ENCODE measurements around the gene PTPRK. TPM values are rescaled to one million over a fixed set of nuclear protein-coding genes. Genes with fewer than 3 reads are reported as not detected.

The PTPRK gene
- total RNA-seq, 1 experiment from 2014 or later, result 53.8 TPM

DNA sequence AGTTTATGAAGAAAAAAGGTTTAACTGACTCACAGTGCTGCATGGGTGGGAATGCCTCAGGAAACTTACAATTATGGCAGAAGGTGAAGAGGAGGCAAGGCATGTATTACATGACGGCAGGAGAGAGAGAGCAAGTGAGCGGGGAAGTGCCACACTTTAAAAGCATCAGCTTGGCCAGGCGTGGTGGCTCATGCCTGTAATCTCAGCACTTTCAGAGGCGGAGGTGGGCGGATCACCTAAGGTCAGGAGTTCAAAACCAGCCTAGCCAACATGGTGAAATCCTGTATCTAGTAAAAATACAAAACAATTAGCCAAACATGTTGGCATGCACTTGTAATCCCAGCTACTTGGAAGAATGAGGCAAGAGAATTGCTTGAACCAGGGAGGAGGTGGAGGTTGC lies 406.2 kb downstream of the PTPRK start:
- no peaks in the 10 kb centered on the region for H3K9me2 ChIP-seq (replicated peaks; ENCODE audit: low read length)
- H3F3A ChIP-seq (ENCODE audit: low read length, unreplicated experiment), result no peaks in the 10 kb centered on the region
- TF ChIP-seq EZH2 (IDR thresholded peaks at IDR 0.05; ENCODE audit: low read length, unreplicated experiment) (no peak), CTCF (conservative IDR thresholded peaks at IDR 0.05; ENCODE audit: low read depth, low read length) (no peak), EZH2phosphoT487 (IDR thresholded peaks at IDR 0.05; ENCODE audit: borderline replicate concordance, low read length) (no peak)
- no peaks in the 10 kb centered on the region for H3K79me2 ChIP-seq (ENCODE audit: low read length)
- ATAC-seq (no peak), DNase-seq (no peak)
- H3K27me3 ChIP-seq (ENCODE audit: low read length), result no peaks in the 10 kb centered on the region
- H2AFZ ChIP-seq (ENCODE audit: low read length), result no peak overlapping the region
- no peaks in the 10 kb centered on the region for H3K9me3 ChIP-seq (ENCODE audit: low read length)
- no peak overlapping the region for H3K9ac ChIP-seq (ENCODE audit: low read length)
- no peaks in the 10 kb centered on the region for H4K20me1 ChIP-seq (ENCODE audit: low read length)
- H3K4me2 ChIP-seq (ENCODE audit: low read length), result no peak overlapping the region
- BruUV-seq (replicated peaks), result no TSS peak
- H3K36me3 ChIP-seq (ENCODE audit: low read depth, low read length), result no peaks in the 10 kb centered on the region
- H3K4me1 ChIP-seq (ENCODE audit: insufficient read depth, low read length), result no peaks in the 10 kb centered on the region
- CTCF ChIA-PET, result no interaction called here
- intact Hi-C loops (cut with micrococcal nuclease), result no loop called here
- H3K4me3 ChIP-seq (ENCODE audit: low read length), result no peak overlapping the region
- H3K27ac ChIP-seq (ENCODE audit: low read length), result no peak overlapping the region
- POLR2A ChIA-PET (ENCODE audit: unreplicated experiment), result no interaction called here

GRCh38 chr6:128112494-128112893 lies 407.9 kb downstream of the PTPRK start:
- POLR2A ChIA-PET (ENCODE audit: unreplicated experiment), result no interaction called here
- Histone ChIP-seq H3K36me3 (ENCODE audit: low read depth, low read length) (no peaks in the 10 kb centered on the region), H3K27me3 (ENCODE audit: low read length) (no peaks in the 10 kb centered on the region), H3K27ac (ENCODE audit: low read length) (no peak overlapping the region), H3K4me2 (ENCODE audit: low read length) (no peak overlapping the region), H3K9me3 (ENCODE audit: low read length) (no peaks in the 10 kb centered on the region), H3F3A (ENCODE audit: low read length, unreplicated experiment) (no peaks in the 10 kb centered on the region), H2AFZ (ENCODE audit: low read length) (no peak overlapping the region), H3K9me2 (replicated peaks; ENCODE audit: low read length) (no peaks in the 10 kb centered on the region), H4K20me1 (ENCODE audit: low read length) (no peaks in the 10 kb centered on the region), H3K9ac (ENCODE audit: low read length) (no peak overlapping the region), H3K79me2 (ENCODE audit: low read length) (no peaks in the 10 kb centered on the region), H3K4me3 (ENCODE audit: low read length) (no peak overlapping the region), H3K4me1 (ENCODE audit: insufficient read depth, low read length) (no peaks in the 10 kb centered on the region)
- DNase-seq (no peak), ATAC-seq (no peak)
- intact Hi-C loops (cut with micrococcal nuclease), result no loop called here
- TF ChIP-seq CTCF (conservative IDR thresholded peaks at IDR 0.05; ENCODE audit: low read depth, low read length), result no peak
- TF ChIP-seq EZH2 (IDR thresholded peaks at IDR 0.05; ENCODE audit: low read length, unreplicated experiment), result no peak
- TF ChIP-seq EZH2phosphoT487 (IDR thresholded peaks at IDR 0.05; ENCODE audit: borderline replicate concordance, low read length), result no peak
- CTCF ChIA-PET, result no interaction called here
- BruUV-seq (replicated peaks), result no TSS peak

DNA sequence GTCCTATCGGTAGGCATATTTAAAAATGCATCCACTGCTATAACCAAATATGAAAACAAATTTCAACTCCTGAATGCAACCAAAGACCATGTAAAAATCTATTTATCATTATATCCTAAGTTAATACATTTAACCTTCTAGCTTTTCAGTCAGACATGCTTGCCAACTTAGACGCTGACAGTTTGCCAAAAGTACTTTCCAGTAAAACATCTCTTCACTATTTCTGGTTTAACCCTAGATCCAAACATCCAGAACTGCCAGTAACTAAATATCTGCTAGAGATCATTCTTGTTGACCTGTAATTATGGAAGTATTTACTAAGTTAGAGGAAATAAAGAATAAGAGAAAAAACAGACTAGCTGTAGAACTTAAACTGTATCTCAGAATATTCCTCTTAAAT lies 409.3 kb downstream of the PTPRK start:
- H3K79me2 ChIP-seq (ENCODE audit: low read length), result no peaks in the 10 kb centered on the region
- no peak for ATAC-seq
- no peak for DNase-seq
- H3K9me2 ChIP-seq (replicated peaks; ENCODE audit: low read length), result no peaks in the 10 kb centered on the region
- BruUV-seq (replicated peaks), result no TSS peak
- no peaks in the 10 kb centered on the region for H3K4me1 ChIP-seq (ENCODE audit: insufficient read depth, low read length)
- intact Hi-C loops (cut with micrococcal nuclease), result no loop called here
- no peaks in the 10 kb centered on the region for H3K9me3 ChIP-seq (ENCODE audit: low read length)
- no peaks in the 10 kb centered on the region for H3K36me3 ChIP-seq (ENCODE audit: low read depth, low read length)
- H3K27me3 ChIP-seq (ENCODE audit: low read length), result no peaks in the 10 kb centered on the region
- H2AFZ ChIP-seq (ENCODE audit: low read length), result no peak overlapping the region
- no peak overlapping the region for H3K4me2 ChIP-seq (ENCODE audit: low read length)
- H3K4me3 ChIP-seq (ENCODE audit: low read length), result no peak overlapping the region
- no peaks in the 10 kb centered on the region for H3F3A ChIP-seq (ENCODE audit: low read length, unreplicated experiment)
- no peaks in the 10 kb centered on the region for H4K20me1 ChIP-seq (ENCODE audit: low read length)
- TF ChIP-seq EZH2phosphoT487 (IDR thresholded peaks at IDR 0.05; ENCODE audit: borderline replicate concordance, low read length) (no peak), EZH2 (IDR thresholded peaks at IDR 0.05; ENCODE audit: low read length, unreplicated experiment) (no peak), CTCF (conservative IDR thresholded peaks at IDR 0.05; ENCODE audit: low read depth, low read length) (no peak)
- POLR2A ChIA-PET (ENCODE audit: unreplicated experiment), result no interaction called here
- H3K27ac ChIP-seq (ENCODE audit: low read length), result no peak overlapping the region
- CTCF ChIA-PET, result no interaction called here
- no peak overlapping the region for H3K9ac ChIP-seq (ENCODE audit: low read length)

Data from PC-3 (cell line).